Natural killer cell (primary cell): Measurements from ENCODE around the gene OR7C1. TPM values are rescaled to one million over a fixed set of nuclear protein-coding genes. Genes with fewer than 3 reads are reported as not detected.
A peak's percentile ranks its signal among the peaks of the same experiment; 100 is the strongest.
"Not testable (repeated sequence)": the region's sequence is repeated elsewhere in the genome, so short reads cannot be mapped to it uniquely, and the experiment has no call there.

ENCODE experiments used
- ATAC-seq, 3 donors: fragments of 150-1000 bp in 2 of 3; fragments of 200-7000 bp in 1 of 3; cut with Tn5 transposase; 1 replicate in 1 of 3; 2 replicates in 2 of 3; pipeline ENCODE4 v1.10.0; 2021; ENCODE audit warnings: mild to moderate bottlenecking in 2 of 3, moderate library complexity in 2 of 3
- DNase-seq, 2 donors: peaks; one replicate each; pipeline versions ENCODE4 v3.0.0 to v3.0.0-alpha.2; 2013 to 2021; ENCODE audit warnings: mixed read lengths in 1 of 2
- H3K27ac ChIP-seq: one replicate; pipeline ENCODE4 v1.5.1; 2013; ENCODE audit warnings: mild to moderate bottlenecking, low read length
- H3K27me3 ChIP-seq: one replicate; pipeline ENCODE4 v1.6.1; 2013; ENCODE audit warnings: low read length; ENCODE audit not compliant: control insufficient read depth, insufficient read depth
- H3K36me3 ChIP-seq: one replicate; pipeline ENCODE4 v1.6.1; 2013; ENCODE audit warnings: low read length; ENCODE audit not compliant: control insufficient read depth, insufficient read depth
- H3K4me1 ChIP-seq: one replicate; pipeline ENCODE4 v1.6.1; 2013; ENCODE audit warnings: low read length; ENCODE audit not compliant: control insufficient read depth, insufficient read depth
- H3K4me3 ChIP-seq: one replicate; pipeline ENCODE4 v1.5.1; 2013; ENCODE audit warnings: low read length
- H3K9me3 ChIP-seq: one replicate; pipeline ENCODE4 v1.6.1; 2013; ENCODE audit warnings: low read length; ENCODE audit not compliant: control insufficient read depth, insufficient read depth
- H3K27ac Mint-ChIP-seq, 2 donors: one replicate each; pipeline ENCODE4 v1.8.0; 2022; ENCODE audit warnings: mild to moderate bottlenecking in 2 of 2, mixed read lengths in 2 of 2, moderate library complexity in 1 of 2
- H3K27me3 Mint-ChIP-seq, 2 donors: one replicate each; pipeline ENCODE4 v1.8.0; 2022; ENCODE audit warnings: low read depth in 2 of 2, mixed read lengths in 2 of 2
- H3K36me3 Mint-ChIP-seq: one replicate; pipeline ENCODE4 v1.8.0; 2022; ENCODE audit warnings: mixed read lengths
- H3K4me1 Mint-ChIP-seq, 2 donors: one replicate each; pipeline ENCODE4 v1.8.0; 2022; ENCODE audit warnings: mixed read lengths in 2 of 2
- H3K4me3 Mint-ChIP-seq: one replicate; pipeline ENCODE4 v1.8.0; 2022; ENCODE audit warnings: mild to moderate bottlenecking, moderate library complexity, mixed read lengths
- H3K9me3 Mint-ChIP-seq, 2 donors: one replicate each; pipeline ENCODE4 v1.8.0; 2022; ENCODE audit warnings: mixed read lengths in 2 of 2
- CTCF ChIP-seq: fragments of 200-600 bp; IDR thresholded peaks from one replicate; pipeline ENCODE4 v1.8.0; 2022; ENCODE audit warnings: antibody characterized with exemption
- WGBS: methylation state at CpG from one replicate; pipeline ENCODE4 v1.1.7; 2013; ENCODE audit warnings: missing lambda C conversion rate; ENCODE audit not compliant: insufficient coverage; 5-methylcytosine and 5-hydroxymethylcytosine counted together
- intact Hi-C: fragments of 100-400 bp; cut with micrococcal nuclease; formaldehyde crosslinking; loops from one replicate; pipeline ENCODE4 v1.14.2; 2022
- total RNA-seq, 4 donors: library from RNA; stranded (reverse); fragments of 120-200 nt in 1 of 4; gene quantifications; one replicate each; pipeline versions ENCODE4 v1.2.3 to v1.2.4, GENCODE V29; 2013 to 2022

The OR7C1 gene
- total RNA-seq, 3 donors from 2014 or later (not counting 1 experiment from before 2014, with no cell fraction given) = not detected

GRCh38 chr19:14770136-14770535 lies 64.8 kb downstream of the OR7C1 start:
- no peak overlapping the region for H3K4me3 Mint-ChIP-seq
- H3K27me3 ChIP-seq = no peaks in the 10 kb centered on the region
- H3K4me3 ChIP-seq = no peak overlapping the region
- ATAC-seq (no peak), DNase-seq (no peak)
- no peaks in the 10 kb centered on the region for H3K9me3 ChIP-seq
- no peaks in the 10 kb centered on the region for H3K9me3 Mint-ChIP-seq
- H3K36me3 ChIP-seq = no peaks in the 10 kb centered on the region
- H3K27ac Mint-ChIP-seq = no peak overlapping the region
- H3K4me1 Mint-ChIP-seq = peaks cover 0 to 7% of the 10 kb centered on the region in 2 donors
- peaks cover 0 to 6% of the 10 kb centered on the region in 2 donors for H3K27me3 Mint-ChIP-seq
- TF ChIP-seq CTCF = no peak
- WGBS = 92% methylated on average over 5 of the region's 5 CpGs
- no peak overlapping the region for H3K27ac ChIP-seq
- peaks cover 2% of the 10 kb centered on the region for H3K4me1 ChIP-seq
- no peaks in the 10 kb centered on the region for H3K36me3 Mint-ChIP-seq
- intact Hi-C loops = no loop called here

GRCh38 chr19:14769201-14769600 lies 65.8 kb downstream of the OR7C1 start:
- H3K27me3 Mint-ChIP-seq = peaks cover 2 to 6% of the 10 kb centered on the region in 2 donors
- DNase-seq = no peak
- H3K27me3 ChIP-seq = no peaks in the 10 kb centered on the region
- no peaks in the 10 kb centered on the region for H3K9me3 Mint-ChIP-seq
- ATAC-seq = no peak
- no peaks in the 10 kb centered on the region for H3K36me3 ChIP-seq
- intact Hi-C loops = no loop called here
- H3K4me3 ChIP-seq = no peak overlapping the region
- H3K27ac ChIP-seq = no peak overlapping the region
- H3K36me3 Mint-ChIP-seq = no peaks in the 10 kb centered on the region
- WGBS = 79% methylated on average over 5 of the region's 5 CpGs
- no peaks in the 10 kb centered on the region for H3K4me1 ChIP-seq
- H3K4me1 Mint-ChIP-seq = peaks cover 0 to 7% of the 10 kb centered on the region in 2 donors
- H3K27ac Mint-ChIP-seq = no peak overlapping the region
- H3K9me3 ChIP-seq = no peaks in the 10 kb centered on the region
- no peak for TF ChIP-seq CTCF
- no peak overlapping the region for H3K4me3 Mint-ChIP-seq

GRCh38 chr19:14768001-14768400 lies 67.0 kb downstream of the OR7C1 start:
- Mint-ChIP-seq H3K27ac (no peak overlapping the region), H3K9me3 (no peaks in the 10 kb centered on the region), H3K27me3 (peaks cover 0 to 7% of the 10 kb centered on the region in 2 donors), H3K4me3 (no peak overlapping the region), H3K36me3 (no peaks in the 10 kb centered on the region), H3K4me1 (no peaks in the 10 kb centered on the region)
- Histone ChIP-seq H3K9me3 (no peaks in the 10 kb centered on the region), H3K4me3 (no peak overlapping the region), H3K27ac (no peak overlapping the region), H3K36me3 (no peaks in the 10 kb centered on the region), H3K27me3 (no peaks in the 10 kb centered on the region), H3K4me1 (no peaks in the 10 kb centered on the region)
- no peak for ATAC-seq
- no peak for TF ChIP-seq CTCF
- DNase-seq = no peak
- intact Hi-C loops = no loop called here
- WGBS = 84% methylated on average over 2 of the region's 2 CpGs

GRCh38 chr19:14767466-14767971 lies 67.5 kb downstream of the OR7C1 start:
- no peak overlapping the region for H3K4me3 ChIP-seq
- DNase-seq (no peak), ATAC-seq (no peak)
- H3K4me1 ChIP-seq = no peaks in the 10 kb centered on the region
- Mint-ChIP-seq H3K9me3 (no peaks in the 10 kb centered on the region), H3K4me3 (no peak overlapping the region), H3K27ac (no peak overlapping the region), H3K4me1 (no peaks in the 10 kb centered on the region), H3K36me3 (no peaks in the 10 kb centered on the region), H3K27me3 (peaks cover 0 to 7% of the 10 kb centered on the region in 2 donors)
- intact Hi-C loops = no loop called here
- no peaks in the 10 kb centered on the region for H3K36me3 ChIP-seq
- H3K27me3 ChIP-seq = no peaks in the 10 kb centered on the region
- no peaks in the 10 kb centered on the region for H3K9me3 ChIP-seq
- WGBS = 65% methylated on average over 2 of the region's 2 CpGs
- no peak overlapping the region for H3K27ac ChIP-seq
- no peak for TF ChIP-seq CTCF

- DNase-seq, H3K27me3 Mint-ChIP-seq, H3K36me3 ChIP-seq, H3K4me1 ChIP-seq, H3K9me3 ChIP-seq, H3K4me3 Mint-ChIP-seq, H3K4me1 Mint-ChIP-seq, H3K9me3 Mint-ChIP-seq, H3K27ac ChIP-seq, H3K4me3 ChIP-seq, H3K36me3 Mint-ChIP-seq, H3K27me3 ChIP-seq, intact Hi-C loops: not testable (repeated sequence)
- ATAC-seq = peak; percentile 28 to 58 (median 36)
- 91% methylated on average over 12 of the region's 15 CpGs for WGBS
- peak overlapping the region in 1 of 2 donors; percentile 77 for H3K27ac Mint-ChIP-seq
These were observed 69.1 kb downstream of the OR7C1 start for GRCh38 chr19:14765841-14766240.
